Measurements from ENCODE around the gene SERBP1.

The SERBP1 gene

DNA sequence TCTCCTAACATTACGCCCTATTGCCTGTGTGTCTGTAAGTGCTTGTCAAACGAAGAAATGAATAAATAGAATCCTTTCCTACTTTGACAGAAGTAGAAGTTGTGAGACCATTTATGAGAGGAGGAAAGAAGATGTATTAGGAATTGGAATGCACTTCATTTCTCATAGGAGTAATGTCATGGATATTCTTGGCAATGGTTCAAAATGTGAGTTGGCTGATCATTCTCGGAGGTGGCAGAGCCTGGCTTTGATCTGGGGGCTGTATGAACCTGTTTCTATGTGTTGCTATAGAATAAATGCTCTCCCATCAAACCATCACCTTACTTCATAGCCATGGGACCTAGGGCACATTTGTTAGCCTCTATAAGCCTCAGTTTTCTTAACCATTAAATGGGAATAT, 10.1 kb upstream of the SERBP1 start:
- TF ChIP-seq, protein P1, sequence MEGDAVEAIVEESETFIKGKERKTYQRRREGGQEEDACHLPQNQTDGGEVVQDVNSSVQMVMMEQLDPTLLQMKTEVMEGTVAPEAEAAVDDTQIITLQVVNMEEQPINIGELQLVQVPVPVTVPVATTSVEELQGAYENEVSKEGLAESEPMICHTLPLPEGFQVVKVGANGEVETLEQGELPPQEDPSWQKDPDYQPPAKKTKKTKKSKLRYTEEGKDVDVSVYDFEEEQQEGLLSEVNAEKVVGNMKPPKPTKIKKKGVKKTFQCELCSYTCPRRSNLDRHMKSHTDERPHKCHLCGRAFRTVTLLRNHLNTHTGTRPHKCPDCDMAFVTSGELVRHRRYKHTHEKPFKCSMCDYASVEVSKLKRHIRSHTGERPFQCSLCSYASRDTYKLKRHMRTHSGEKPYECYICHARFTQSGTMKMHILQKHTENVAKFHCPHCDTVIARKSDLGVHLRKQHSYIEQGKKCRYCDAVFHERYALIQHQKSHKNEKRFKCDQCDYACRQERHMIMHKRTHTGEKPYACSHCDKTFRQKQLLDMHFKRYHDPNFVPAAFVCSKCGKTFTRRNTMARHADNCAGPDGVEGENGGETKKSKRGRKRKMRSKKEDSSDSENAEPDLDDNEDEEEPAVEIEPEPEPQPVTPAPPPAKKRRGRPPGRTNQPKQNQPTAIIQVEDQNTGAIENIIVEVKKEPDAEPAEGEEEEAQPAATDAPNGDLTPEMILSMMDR (IDR thresholded peaks at IDR 0.05; ENCODE audit: insufficient read depth, low read length, poor library complexity, severe bottlenecking) = no peak
- no peaks in the 10 kb centered on the region for H3K27me3 ChIP-seq (replicated peaks; ENCODE audit: control insufficient read depth, insufficient read depth, low read length)
- no peak for DNase-seq (ENCODE audit: extremely low read depth, insufficient read length)
- no peaks in the 10 kb centered on the region for H3K36me3 ChIP-seq (ENCODE audit: control insufficient read depth, insufficient read depth, low read length)
- no peak overlapping the region for H3K4me3 ChIP-seq (replicated peaks; ENCODE audit: low read depth, low read length)

GRCh38 chr1:67439277-67440029, 9.3 kb upstream of the SERBP1 start:
- no peaks in the 10 kb centered on the region for H3K36me3 ChIP-seq (ENCODE audit: control insufficient read depth, insufficient read depth, low read length)
- TF ChIP-seq, protein P1 (IDR thresholded peaks at IDR 0.05; ENCODE audit: insufficient read depth, low read length, poor library complexity, severe bottlenecking) = no peak
- no peaks in the 10 kb centered on the region for H3K27me3 ChIP-seq (replicated peaks; ENCODE audit: control insufficient read depth, insufficient read depth, low read length)
- H3K4me3 ChIP-seq (replicated peaks; ENCODE audit: low read depth, low read length) = no peak overlapping the region
- no peak for DNase-seq (ENCODE audit: extremely low read depth, insufficient read length)

GRCh38 chr1:67437961-67438360, 7.8 kb upstream of the SERBP1 start:
- DNase-seq (ENCODE audit: extremely low read depth, insufficient read length) = no peak
- H3K27me3 ChIP-seq (replicated peaks; ENCODE audit: control insufficient read depth, insufficient read depth, low read length) = no peaks in the 10 kb centered on the region
- H3K36me3 ChIP-seq (ENCODE audit: control insufficient read depth, insufficient read depth, low read length) = no peaks in the 10 kb centered on the region
- H3K4me3 ChIP-seq (replicated peaks; ENCODE audit: low read depth, low read length) = no peak overlapping the region
- TF ChIP-seq, protein P1 (IDR thresholded peaks at IDR 0.05; ENCODE audit: insufficient read depth, low read length, poor library complexity, severe bottlenecking) = no peak

DNA sequence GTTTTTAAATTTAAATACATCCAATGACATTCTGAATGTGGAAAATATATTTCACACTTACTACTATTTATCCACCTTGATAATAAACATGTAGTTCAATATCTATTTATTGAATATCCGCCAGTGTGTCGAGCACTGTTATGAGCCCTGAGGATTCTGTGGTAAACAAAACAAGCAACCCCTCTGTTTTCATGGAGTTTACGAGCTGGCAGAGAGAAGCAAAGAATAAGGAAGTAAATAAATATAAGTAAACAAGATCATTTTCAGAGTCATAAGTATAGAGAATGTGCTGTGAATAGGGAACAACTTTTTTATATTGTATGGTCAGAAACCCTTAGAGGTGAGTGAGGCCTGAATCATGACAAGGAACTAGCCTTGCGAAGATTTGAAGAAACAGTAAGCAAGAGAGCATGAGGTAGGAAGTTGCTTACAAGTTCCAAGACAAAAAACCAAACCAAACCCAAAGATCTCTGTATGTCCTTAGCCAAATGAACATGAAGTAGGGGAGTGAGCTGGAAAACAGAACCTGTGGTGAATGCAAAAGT, 6.4 kb upstream of the SERBP1 start:
- TF ChIP-seq, protein P1 (IDR thresholded peaks at IDR 0.05; ENCODE audit: insufficient read depth, low read length, poor library complexity, severe bottlenecking) = no peak
- H3K4me3 ChIP-seq (replicated peaks; ENCODE audit: low read depth, low read length) = no peak overlapping the region
- no peaks in the 10 kb centered on the region for H3K27me3 ChIP-seq (replicated peaks; ENCODE audit: control insufficient read depth, insufficient read depth, low read length)
- no peaks in the 10 kb centered on the region for H3K36me3 ChIP-seq (ENCODE audit: control insufficient read depth, insufficient read depth, low read length)
- DNase-seq (ENCODE audit: extremely low read depth, insufficient read length) = no peak

DNA sequence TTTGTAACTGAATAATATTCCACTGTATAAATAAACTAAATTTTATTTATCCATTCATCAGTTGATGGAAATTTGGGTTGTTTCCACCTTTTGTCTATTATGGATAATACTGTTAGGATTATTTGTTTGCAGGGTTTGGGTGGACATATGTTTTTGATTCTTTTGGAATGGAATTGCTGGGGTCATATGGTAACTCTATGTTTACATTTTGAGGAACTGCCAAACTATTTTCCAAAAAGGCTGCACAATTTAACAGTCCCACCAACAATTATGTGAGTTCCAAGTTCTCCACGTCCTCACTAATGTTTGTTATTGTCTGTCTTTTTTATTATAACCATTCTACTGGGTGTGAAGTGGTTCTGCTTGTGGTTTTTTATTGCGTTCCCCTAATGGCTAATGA, 4.3 kb upstream of the SERBP1 start:
- DNase-seq (ENCODE audit: extremely low read depth, insufficient read length) = no peak
- H3K4me3 ChIP-seq (replicated peaks; ENCODE audit: low read depth, low read length) = no peak overlapping the region
- H3K36me3 ChIP-seq (ENCODE audit: control insufficient read depth, insufficient read depth, low read length) = no peaks in the 10 kb centered on the region
- TF ChIP-seq, protein P1 (IDR thresholded peaks at IDR 0.05; ENCODE audit: insufficient read depth, low read length, poor library complexity, severe bottlenecking) = no peak
- no peaks in the 10 kb centered on the region for H3K27me3 ChIP-seq (replicated peaks; ENCODE audit: control insufficient read depth, insufficient read depth, low read length)

Data from GM06990 (cell line).